ENCODE data around the gene LRMDA.

DNA sequence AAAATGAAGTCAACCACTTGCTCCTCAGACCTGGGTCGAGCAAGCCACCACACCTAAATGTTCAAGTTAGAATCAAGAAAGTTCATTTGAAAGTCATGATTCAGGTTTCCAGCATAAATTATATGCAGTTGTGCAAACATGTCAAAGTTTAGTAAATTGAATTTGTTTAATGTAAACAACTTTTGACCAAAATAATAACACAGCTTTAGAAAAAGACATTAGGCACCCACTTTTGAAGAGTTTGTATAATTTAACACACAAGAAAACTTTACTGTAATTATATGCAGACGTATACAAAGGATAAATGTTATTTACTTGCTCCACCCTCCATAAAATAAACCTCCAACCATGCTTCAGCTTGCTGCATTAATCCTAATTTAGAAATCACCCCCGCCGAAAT lies 680.0 kb downstream of the LRMDA start:
- TF ChIP-seq CTCF (IDR thresholded peaks at IDR 0.05) (no peak), POLR2AphosphoS5 (IDR thresholded peaks at IDR 0.05) (no peak)
